ENCODE measurements around the gene FAM131A. TPM values are rescaled to one million over a fixed set of nuclear protein-coding genes. Genes with fewer than 3 reads are reported as not detected.

The FAM131A gene
- total and polyA plus RNA-seq, 10 of the 15 experiments (the other 5 are each of a cell fraction or from before 2014, with no cell fraction given) = 0.31 to 4.5 (median 1.5) TPM

GRCh38 chr3:184379358-184380184 lies 42.2 kb downstream of the FAM131A start, which contains the start of gene CHRD:
Gene CHRD, plus strand, starts transcription at chr3:184380054. Its CDS starts 265 bp downstream, at chr3:184380319.
- H3K27me3 ChIP-seq (replicated peaks in 1 of 2; ENCODE audit: control insufficient read depth in 2 of 2, insufficient read depth in 2 of 2, low read length in 1 of 2) = peaks cover 17 to 21% of the 10 kb centered on the region in 2 experiments
- no peaks in the 10 kb centered on the region for H3K4me1 ChIP-seq (ENCODE audit: control insufficient read depth, insufficient read depth, low read length)
- ATAC-seq (no peak), DNase-seq (ENCODE audit: low read depth, low spot score) (no peak), FAIRE-seq (no peak)
- WGBS (ENCODE audit: insufficient coverage, insufficient replicate concordance, low lambda C conversion rate, missing lambda C conversion rate) = 51% methylated on average over 14 of the region's 71 CpGs
- ChIA-PET POLR2A (no interaction called here), SMC1A (ENCODE audit: uncharacterized antibody, unreplicated experiment) (no interaction called here), RAD21 (ENCODE audit: unreplicated experiment) (no interaction called here), CTCF (no interaction called here)
- in situ Hi-C loops (cut with MboI) (no loop called here), intact Hi-C loops (cut with micrococcal nuclease; ENCODE audit: unreplicated experiment) (no loop called here)
- H3K79me2 ChIP-seq (ENCODE audit: control insufficient read depth, insufficient read depth, low read length) = no peaks in the 10 kb centered on the region
- H2AFZ ChIP-seq (ENCODE audit: control insufficient read depth, low read depth, low read length) = no peak within 1 kb of the TSS
- no peaks in the 10 kb centered on the region for H4K20me1 ChIP-seq (ENCODE audit: control insufficient read depth, insufficient read depth)
- TF ChIP-seq EZH2 (IDR thresholded peaks at IDR 0.05; ENCODE audit: borderline replicate concordance, control insufficient read depth, low read depth, low read length) (0 out of 2 replicates have a peak, but pooled peaks have one; percentile 20), TAF1 (IDR thresholded peaks at IDR 0.05; ENCODE audit: borderline replicate concordance, low read depth, low read length) (no peak)
- no peaks in the 10 kb centered on the region for H3K36me3 ChIP-seq (ENCODE audit: control insufficient read depth in 2 of 2, insufficient read depth in 2 of 2, low read length in 1 of 2)
- no peak within 1 kb of the TSS for H3K4me2 ChIP-seq (ENCODE audit: control insufficient read depth, insufficient read depth)
- BruUV-seq (replicated peaks) = no TSS peak
- H3K9me3 ChIP-seq (replicated peaks; ENCODE audit: control insufficient read depth, insufficient read depth, low read length) = no peaks in the 10 kb centered on the region
- no peak within 1 kb of the TSS for H3K9ac ChIP-seq (ENCODE audit: control insufficient read depth, insufficient read depth, low read length)
- no peak within 1 kb of the TSS for H3K4me3 ChIP-seq
- no peak within 1 kb of the TSS for H3K27ac ChIP-seq (ENCODE audit: control insufficient read depth, insufficient read depth)

- ChIA-PET POLR2A (no interaction called here), CTCF (no interaction called here), RAD21 (ENCODE audit: unreplicated experiment) (no interaction called here), SMC1A (ENCODE audit: uncharacterized antibody, unreplicated experiment) (no interaction called here)
- Histone ChIP-seq H3K4me1 (ENCODE audit: control insufficient read depth, insufficient read depth, low read length) (no peaks in the 10 kb centered on the region), H3K4me3 (no peak overlapping the region), H4K20me1 (ENCODE audit: control insufficient read depth, insufficient read depth) (no peaks in the 10 kb centered on the region), H2AFZ (ENCODE audit: control insufficient read depth, low read depth, low read length) (no peak overlapping the region), H3K27me3 (replicated peaks in 1 of 2; ENCODE audit: control insufficient read depth in 2 of 2, insufficient read depth in 2 of 2, low read length in 1 of 2) (peaks cover 17 to 21% of the 10 kb centered on the region in 2 experiments), H3K4me2 (ENCODE audit: control insufficient read depth, insufficient read depth) (no peak overlapping the region), H3K36me3 (ENCODE audit: control insufficient read depth in 2 of 2, insufficient read depth in 2 of 2, low read length in 1 of 2) (no peaks in the 10 kb centered on the region), H3K9ac (ENCODE audit: control insufficient read depth, insufficient read depth, low read length) (no peak overlapping the region), H3K79me2 (ENCODE audit: control insufficient read depth, insufficient read depth, low read length) (no peaks in the 10 kb centered on the region), H3K27ac (ENCODE audit: control insufficient read depth, insufficient read depth) (no peak overlapping the region), H3K9me3 (replicated peaks; ENCODE audit: control insufficient read depth, insufficient read depth, low read length) (no peaks in the 10 kb centered on the region)
- in situ Hi-C loops (cut with MboI) = no loop called here
- WGBS (ENCODE audit: insufficient coverage, insufficient replicate concordance, low lambda C conversion rate, missing lambda C conversion rate) = 10% methylated on average over 2 of the region's 62 CpGs
- BruUV-seq (replicated peaks) = no TSS peak
- FAIRE-seq = no peak
- ATAC-seq = no peak
- DNase-seq (ENCODE audit: low read depth, low spot score) = no peak
- intact Hi-C loops (cut with micrococcal nuclease; ENCODE audit: unreplicated experiment) = no loop called here
- peak; percentile 97 for TF ChIP-seq SUZ12 (IDR thresholded peaks at IDR 0.05; ENCODE audit: unreplicated experiment)
- no peak for TF ChIP-seq RCOR1 (conservative IDR thresholded peaks at IDR 0.05; ENCODE audit: low read depth, low read length)
Observed at GRCh38 chr3:184380185-184380626, 42.8 kb downstream of the FAM131A start.
